ENCODE measurements around the gene SERPINB6. TPM values are rescaled to one million over a fixed set of nuclear protein-coding genes. Genes with fewer than 3 reads are reported as not detected.

SERPINB6 gene
- total RNA-seq, 2 experiments from 2014 or later = 13.2 TPM; not detected in 1

- ChIA-PET POLR2A (interaction anchor here (0.6 to 0.7 kb wide), 2 partner anchors 37 to 1312 kb away, joined by 3 to 6 read pairs; no protein-coding TSS in a partner anchor), CTCF (ENCODE audit: unreplicated experiment) (no interaction called here)
- Histone ChIP-seq H2AFZ (ENCODE audit: low read length) (no peak overlapping the region), H3K79me2 (ENCODE audit: insufficient read depth, low read depth, low read length) (no peaks in the 10 kb centered on the region), H3K9me2 (ENCODE audit: insufficient read depth, low read length) (no peaks in the 10 kb centered on the region), H3K36me3 (ENCODE audit: insufficient read depth, low read length) (no peaks in the 10 kb centered on the region), H4K20me1 (ENCODE audit: insufficient read depth, low read length) (no peaks in the 10 kb centered on the region), H3K4me3 (ENCODE audit: low read depth, low read length, poor library complexity, severe bottlenecking) (no peak overlapping the region), H3K4me1 (ENCODE audit: insufficient read depth, low read length, poor library complexity, severe bottlenecking) (no peaks in the 10 kb centered on the region), H3K4me2 (ENCODE audit: low read length) (no peak overlapping the region), H3K27ac (ENCODE audit: low read depth, low read length, poor library complexity, severe bottlenecking) (no peak overlapping the region), H3K9me3 (ENCODE audit: low read length) (no peaks in the 10 kb centered on the region)
- DNase-seq (ENCODE audit: low spot score) = no peak
- no TSS peak for BruUV-seq (replicated peaks)
- intact Hi-C loops (cut with micrococcal nuclease; ENCODE audit: unreplicated experiment) = no loop called here
- TF ChIP-seq CTCF (conservative IDR thresholded peaks at IDR 0.05; ENCODE audit: low read length) = no peak
- no peak for TF ChIP-seq EZH2phosphoT487 (IDR thresholded peaks at IDR 0.05; ENCODE audit: borderline replicate concordance, low read depth, low read length)
Observed at GRCh38 chr6:2978923-2979322, 7.6 kb upstream of the SERPINB6 start.

GRCh38 chr6:2977799-2978590, 6.6 kb upstream of the SERPINB6 start:
- no TSS peak for BruUV-seq (replicated peaks)
- POLR2A ChIA-PET = interaction anchor here (0.6 to 1.2 kb wide), 4 partner anchors 10 to 188 kb away, joined by 3 to 4 read pairs (median 4); no protein-coding TSS in a partner anchor

More at GRCh38 chr6:2977799-2978590, 6.6 kb upstream of the SERPINB6 start:
- Histone ChIP-seq H4K20me1 (ENCODE audit: insufficient read depth, low read length) (no peaks in the 10 kb centered on the region), H3K4me2 (ENCODE audit: low read length) (no peak overlapping the region), H3K4me3 (ENCODE audit: low read depth, low read length, poor library complexity, severe bottlenecking) (no peak overlapping the region), H2AFZ (ENCODE audit: low read length) (no peak overlapping the region), H3K27ac (ENCODE audit: low read depth, low read length, poor library complexity, severe bottlenecking) (no peak overlapping the region), H3K9me2 (ENCODE audit: insufficient read depth, low read length) (no peaks in the 10 kb centered on the region), H3K79me2 (ENCODE audit: insufficient read depth, low read depth, low read length) (no peaks in the 10 kb centered on the region), H3K4me1 (ENCODE audit: insufficient read depth, low read length, poor library complexity, severe bottlenecking) (no peaks in the 10 kb centered on the region), H3K9me3 (ENCODE audit: low read length) (no peaks in the 10 kb centered on the region), H3K36me3 (ENCODE audit: insufficient read depth, low read length) (no peaks in the 10 kb centered on the region)
- no peak for DNase-seq (ENCODE audit: low spot score)
- TF ChIP-seq CTCF (conservative IDR thresholded peaks at IDR 0.05; ENCODE audit: low read length) = no peak
- TF ChIP-seq EZH2phosphoT487 (IDR thresholded peaks at IDR 0.05; ENCODE audit: borderline replicate concordance, low read depth, low read length) = peak; percentile 54; the same call in 1 of the 2 replicates
- intact Hi-C loops (cut with micrococcal nuclease; ENCODE audit: unreplicated experiment) = no loop called here
- CTCF ChIA-PET (ENCODE audit: unreplicated experiment) = no interaction called here

Measured in OCI-LY7 (cell line).